Stimulated activated CD4-positive, alpha-beta T cell treated with anti-CD3 and anti-CD28 coated beads, Interleukin-15, amount 100 ng/mL, for 1 hour (primary cell): ENCODE data around the gene ARHGAP33.

Source experiments
- DNase-seq, 2 donors: peaks; one replicate each; pipeline ENCODE4 v3.0.0-alpha.2; 2020; ENCODE audit warnings: low read depth in 1 of 2, low spot score in 1 of 2

Gene ARHGAP33

DNA sequence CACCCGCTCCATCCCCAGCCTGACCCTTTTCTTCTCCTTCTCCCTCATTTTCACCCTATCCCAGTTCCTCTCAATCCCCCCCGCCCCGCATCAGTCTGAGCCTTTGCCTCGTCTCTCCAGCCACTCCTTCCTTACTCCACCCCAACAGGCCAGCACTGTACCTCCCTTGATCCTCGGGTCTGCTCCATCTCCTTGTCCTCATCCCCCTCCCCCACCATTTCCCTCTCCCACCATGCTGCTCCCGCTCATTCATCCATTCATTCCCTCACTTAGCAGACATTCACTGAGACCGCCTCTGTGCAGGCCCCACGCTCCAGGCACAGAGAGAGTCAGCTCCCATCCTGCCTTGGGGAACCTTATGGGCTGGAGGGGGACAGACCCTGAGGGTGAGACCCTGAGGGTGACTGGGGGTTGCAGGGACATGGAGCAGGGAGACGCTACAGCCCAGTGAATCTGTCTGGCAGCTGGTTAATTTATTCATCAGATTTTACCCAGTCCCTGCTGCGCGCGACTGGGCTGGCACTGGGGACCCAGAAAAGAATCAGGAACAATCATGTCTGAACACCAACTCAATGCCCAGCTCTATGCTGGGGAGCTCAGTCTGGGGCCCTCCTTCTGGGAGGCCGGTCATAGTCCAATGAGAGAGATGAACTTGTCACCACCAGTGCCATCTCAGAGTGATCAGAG lies 881 bp downstream of the ARHGAP33 start:
- no peak for DNase-seq

DNA sequence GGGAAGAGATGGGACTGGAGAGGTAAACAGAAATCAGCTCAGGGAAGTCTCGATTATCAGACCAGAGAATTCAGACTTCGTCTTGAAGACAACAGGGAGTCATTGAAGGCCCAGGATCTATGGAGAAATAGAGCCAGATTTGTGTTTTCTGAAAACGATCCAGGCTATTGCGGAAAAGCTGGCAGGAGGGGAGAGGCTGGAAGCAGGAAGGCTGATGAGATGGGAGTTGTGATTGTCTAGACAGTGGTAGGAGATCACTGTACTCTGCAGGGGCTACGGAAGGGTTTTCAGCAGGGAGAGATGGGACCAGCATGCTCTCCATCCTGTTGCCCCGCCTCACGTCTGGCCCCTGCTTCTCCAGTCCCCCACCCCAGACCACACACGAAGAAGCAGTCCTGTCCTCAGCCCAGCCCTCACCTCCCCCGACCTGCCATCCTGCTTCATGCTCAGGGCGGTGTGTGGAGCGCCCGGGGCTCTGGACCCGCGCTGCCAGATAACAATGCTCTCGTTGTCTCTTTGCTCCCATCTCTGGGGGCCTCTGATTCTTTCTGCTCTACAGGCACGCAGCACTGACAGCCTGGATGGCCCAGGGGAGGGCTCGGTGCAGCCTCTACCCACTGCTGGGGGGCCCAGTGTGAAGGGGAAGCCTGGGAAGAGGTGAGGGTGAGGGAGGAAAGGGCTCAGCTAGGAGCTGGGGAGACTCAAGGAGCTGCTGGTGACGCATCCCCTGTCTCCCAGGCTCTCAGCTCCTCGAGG lies 1.9 kb downstream of the ARHGAP33 start:
- no peak for DNase-seq

DNA sequence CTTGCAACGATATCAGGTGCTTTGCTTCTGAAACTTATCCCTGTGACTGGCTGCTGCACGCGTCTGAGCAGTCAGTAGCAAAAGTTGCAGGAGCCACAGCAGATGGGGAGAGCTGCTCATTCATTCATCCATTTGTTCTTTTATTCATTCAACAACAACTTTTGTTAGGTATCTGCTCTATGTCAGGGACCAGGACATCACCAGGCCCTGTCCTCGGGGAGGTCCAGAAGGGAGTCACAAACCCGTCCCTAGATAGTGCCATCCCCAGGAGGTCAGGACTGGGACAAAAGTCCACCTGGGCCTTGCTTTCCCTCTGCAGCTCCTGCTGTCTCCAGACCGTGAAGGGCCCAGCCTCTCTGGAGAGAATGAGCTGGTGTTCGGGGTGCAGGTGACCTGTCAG lies 2.6 kb downstream of the ARHGAP33 start:
- no peak for DNase-seq

DNA sequence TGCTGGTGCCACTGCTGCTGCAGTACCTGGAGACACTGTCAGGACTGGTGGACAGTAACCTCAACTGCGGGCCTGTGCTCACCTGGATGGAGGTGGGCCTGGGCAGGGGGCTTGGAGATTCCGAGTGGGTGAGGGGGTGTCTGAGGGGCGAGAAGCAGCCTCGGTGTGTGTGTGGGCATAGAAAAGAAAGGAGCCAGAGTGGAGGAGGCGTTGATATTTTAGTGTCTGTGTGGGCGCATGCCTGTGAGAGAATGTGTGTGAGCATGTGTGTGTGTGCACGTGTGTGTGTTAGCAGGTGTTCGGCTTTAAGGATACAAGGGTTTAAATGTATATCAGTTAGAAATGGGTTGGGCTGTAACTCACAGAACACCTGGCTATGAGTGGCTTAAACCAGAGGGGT lies 3.7 kb downstream of the ARHGAP33 start:
- no peak for DNase-seq

DNA sequence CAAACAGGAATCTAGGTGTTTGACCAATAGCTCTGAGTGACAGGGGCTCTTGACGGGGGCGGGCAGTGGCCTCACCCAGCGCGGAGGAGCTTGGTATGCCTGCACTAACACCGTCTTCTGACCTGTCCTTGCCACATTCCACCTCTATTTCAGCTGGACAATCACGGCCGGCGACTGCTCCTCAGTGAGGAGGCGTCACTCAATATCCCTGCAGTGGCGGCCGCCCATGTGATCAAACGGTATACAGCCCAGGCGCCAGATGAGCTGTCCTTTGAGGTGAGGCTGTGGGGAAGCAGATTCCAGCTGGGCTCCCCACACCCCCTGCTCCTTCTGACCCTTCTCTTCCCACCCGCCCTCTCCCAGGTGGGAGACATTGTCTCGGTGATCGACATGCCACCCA lies 4.7 kb downstream of the ARHGAP33 start:
- DNase-seq = no peak

DNA sequence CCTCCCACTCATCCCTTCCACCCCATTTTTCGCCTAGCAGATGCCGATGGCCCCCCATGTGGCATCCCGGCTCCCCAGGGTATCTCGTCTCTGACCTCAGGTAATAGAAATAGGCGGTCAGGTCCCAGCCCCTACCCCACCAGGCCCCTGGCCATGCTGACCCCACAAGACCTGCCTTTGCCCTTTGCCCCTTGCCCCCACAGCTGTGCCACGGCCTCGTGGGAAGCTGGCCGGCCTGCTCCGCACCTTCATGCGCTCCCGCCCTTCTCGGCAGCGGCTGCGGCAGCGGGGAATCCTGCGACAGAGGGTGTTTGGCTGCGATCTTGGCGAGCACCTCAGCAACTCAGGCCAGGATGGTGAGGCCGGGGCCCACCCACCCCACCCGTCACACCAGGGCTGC lies 5.4 kb downstream of the ARHGAP33 start:
- DNase-seq = no peak

DNA sequence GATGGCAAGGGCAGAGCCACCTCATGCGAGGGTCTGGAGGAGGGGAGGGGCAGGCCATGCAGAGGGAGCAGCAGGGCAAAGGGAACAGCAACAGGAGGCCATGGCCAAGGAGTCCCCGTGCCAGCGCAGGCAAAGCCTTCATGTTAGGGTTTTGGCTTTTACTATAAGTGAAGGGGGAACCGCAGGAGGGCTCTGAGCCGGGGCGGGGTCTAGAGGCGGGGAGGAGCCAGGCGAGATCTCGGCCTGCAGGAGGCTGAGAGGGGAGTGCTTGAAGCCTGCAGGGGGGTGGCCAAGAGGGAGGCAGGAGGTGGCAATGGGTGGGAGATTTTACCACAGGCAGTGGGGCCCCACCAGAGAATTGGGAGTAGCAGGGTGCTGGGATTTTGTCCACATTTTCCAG lies 6.3 kb downstream of the ARHGAP33 start:
- no peak for DNase-seq

DNA sequence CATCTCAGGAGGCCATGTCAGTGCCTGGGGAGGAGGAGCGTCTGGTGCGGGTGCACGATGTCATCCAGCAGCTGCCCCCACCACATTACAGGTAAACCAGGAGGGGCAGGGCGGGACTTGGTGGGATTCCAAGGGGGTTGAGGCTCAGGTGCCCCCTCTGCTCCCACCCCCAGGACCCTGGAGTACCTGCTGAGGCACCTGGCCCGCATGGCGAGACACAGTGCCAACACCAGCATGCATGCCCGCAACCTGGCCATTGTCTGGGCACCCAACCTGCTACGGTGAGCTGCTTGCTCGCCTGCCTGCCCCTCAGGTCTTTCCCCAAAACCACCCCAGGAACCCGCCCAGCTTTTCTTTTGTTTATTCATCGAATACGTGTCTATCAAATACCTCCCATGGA lies 7.2 kb downstream of the ARHGAP33 start:
- no peak for DNase-seq

DNA sequence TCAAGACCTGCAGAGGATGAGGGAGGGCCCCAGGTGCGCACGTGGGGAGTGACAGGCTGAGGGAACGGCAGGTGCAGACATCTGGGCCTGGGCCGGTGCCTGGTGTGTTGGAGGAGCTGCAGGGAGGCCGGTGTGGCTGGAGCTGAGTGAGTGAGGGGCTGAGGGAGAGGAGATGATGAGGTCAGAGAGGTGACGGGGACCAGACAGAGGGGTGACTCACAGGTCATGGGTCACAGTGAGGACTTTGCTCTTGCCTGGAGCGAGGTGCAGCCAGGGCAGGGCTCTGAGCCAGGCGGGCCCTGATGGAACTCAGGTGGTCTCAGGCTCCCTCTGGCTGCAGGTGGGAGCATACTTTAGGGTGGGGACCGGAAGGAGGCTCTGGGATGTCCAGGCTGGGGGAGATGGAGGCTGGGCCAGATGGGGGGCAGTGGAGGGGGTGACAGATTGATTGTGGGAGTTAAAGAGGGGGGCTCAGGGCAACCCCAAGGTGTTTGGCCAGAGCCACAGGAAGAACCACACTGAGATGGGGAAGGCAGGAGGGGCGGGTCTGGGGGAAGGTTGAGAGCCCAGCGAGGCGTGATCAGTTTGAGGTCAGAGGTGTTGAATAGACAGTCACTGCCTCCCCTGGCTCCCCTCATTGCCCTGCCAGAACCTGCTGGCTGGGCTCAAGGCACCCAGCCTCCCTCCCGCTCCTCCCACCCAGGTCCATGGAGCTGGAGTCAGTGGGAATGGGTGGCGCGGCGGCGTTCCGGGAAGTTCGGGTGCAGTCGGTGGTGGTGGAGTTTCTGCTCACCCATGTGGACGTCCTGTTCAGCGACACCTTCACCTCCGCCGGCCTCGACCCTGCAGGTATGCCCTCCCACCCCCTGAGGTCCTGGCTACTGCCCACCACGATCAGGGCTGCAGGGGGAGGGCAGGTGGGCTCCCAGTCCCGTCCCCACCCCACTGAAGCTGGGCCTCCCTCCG lies 8.4 kb downstream of the ARHGAP33 start:
- no peak for DNase-seq

DNA sequence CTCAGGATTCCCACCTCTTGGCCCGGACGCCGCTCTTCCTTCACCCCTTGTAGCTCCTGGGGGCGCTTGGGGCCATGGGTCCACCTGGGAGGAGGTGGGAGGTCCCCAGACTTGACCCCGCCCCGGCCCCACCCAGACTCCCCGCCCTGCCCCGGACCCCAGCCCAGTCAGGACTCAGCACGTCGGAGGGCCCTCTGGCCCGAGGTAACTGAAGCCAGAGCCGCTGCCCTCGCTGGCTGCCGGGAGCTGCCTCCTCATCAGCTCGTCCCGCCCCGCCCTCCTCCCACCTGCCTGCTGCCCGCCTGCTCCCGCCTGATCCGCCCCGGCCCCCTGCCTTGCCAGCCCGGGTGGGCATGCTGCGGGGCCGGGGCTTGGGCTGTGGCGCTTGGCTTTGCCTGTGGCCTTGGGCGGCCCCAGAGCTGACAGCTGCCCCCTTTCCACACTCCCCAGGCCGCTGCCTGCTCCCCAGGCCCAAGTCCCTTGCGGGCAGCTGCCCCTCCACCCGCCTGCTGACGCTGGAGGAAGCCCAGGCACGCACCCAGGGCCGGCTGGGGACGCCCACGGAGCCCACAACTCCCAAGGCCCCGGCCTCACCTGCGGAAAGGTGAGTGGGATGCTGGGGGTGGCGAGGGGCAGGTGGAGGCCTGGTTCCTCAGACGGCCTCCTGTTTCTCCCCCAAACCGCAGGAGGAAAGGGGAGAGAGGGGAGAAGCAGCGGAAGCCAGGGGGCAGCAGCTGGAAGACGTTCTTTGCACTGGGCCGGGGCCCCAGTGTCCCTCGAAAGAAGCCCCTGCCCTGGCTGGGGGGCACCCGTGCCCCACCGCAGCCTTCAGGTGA lies 9.4 kb downstream of the ARHGAP33 start:
- DNase-seq = no peak

DNA sequence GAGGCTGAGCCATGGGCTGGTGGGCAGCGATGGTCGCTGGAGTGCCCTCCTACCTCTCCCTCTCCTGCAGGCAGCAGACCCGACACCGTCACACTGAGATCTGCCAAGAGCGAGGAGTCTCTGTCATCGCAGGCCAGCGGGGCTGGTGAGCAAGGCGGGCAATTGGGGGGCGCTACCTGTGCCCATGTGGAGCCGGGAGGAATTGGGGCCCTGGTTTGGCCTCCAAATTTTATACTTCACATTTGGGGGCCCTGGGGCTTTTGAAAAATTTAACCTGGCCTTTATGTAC lies 9.9 kb downstream of the ARHGAP33 start:
- DNase-seq = no peak

DNA sequence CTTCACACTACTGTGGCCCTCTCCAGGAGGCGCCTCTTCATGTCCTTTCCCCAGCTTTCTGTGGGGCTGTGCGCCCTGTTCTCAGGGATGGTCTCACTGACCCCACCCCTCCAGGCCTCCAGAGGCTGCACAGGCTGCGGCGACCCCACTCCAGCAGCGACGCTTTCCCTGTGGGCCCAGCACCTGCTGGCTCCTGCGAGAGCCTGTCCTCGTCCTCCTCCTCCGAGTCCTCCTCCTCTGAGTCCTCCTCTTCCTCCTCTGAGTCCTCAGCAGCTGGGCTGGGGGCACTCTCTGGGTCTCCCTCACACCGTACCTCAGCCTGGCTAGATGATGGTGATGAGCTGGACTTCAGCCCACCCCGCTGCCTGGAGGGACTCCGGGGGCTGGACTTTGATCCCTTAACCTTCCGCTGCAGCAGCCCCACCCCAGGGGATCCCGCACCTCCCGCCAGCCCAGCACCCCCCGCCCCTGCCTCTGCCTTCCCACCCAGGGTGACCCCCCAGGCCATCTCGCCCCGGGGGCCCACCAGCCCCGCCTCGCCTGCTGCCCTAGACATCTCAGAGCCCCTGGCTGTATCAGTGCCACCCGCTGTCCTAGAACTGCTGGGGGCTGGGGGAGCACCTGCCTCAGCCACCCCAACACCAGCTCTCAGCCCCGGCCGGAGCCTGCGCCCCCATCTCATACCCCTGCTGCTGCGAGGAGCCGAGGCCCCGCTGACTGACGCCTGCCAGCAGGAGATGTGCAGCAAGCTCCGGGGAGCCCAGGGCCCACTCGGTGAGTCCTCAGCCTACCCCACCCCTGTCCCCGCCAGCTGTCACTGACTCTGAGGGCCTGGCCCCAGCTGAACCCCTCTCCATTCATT lies 11.2 kb downstream of the ARHGAP33 start:
- no peak for DNase-seq

DNA sequence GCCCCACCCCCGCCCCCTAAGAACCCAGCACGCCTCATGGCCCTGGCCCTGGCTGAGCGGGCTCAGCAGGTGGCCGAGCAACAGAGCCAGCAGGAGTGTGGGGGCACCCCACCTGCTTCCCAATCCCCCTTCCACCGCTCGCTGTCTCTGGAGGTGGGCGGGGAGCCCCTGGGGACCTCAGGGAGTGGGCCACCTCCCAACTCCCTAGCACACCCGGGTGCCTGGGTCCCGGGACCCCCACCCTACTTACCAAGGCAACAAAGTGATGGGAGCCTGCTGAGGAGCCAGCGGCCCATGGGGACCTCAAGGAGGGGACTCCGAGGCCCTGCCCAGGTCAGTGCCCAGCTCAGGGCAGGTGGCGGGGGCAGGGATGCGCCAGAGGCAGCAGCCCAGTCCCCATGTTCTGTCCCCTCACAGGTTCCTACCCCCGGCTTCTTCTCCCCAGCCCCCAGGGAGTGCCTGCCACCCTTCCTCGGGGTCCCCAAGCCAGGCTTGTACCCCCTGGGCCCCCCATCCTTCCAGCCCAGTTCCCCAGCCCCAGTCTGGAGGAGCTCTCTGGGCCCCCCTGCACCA lies 11.9 kb downstream of the ARHGAP33 start:
- no peak for DNase-seq

DNA sequence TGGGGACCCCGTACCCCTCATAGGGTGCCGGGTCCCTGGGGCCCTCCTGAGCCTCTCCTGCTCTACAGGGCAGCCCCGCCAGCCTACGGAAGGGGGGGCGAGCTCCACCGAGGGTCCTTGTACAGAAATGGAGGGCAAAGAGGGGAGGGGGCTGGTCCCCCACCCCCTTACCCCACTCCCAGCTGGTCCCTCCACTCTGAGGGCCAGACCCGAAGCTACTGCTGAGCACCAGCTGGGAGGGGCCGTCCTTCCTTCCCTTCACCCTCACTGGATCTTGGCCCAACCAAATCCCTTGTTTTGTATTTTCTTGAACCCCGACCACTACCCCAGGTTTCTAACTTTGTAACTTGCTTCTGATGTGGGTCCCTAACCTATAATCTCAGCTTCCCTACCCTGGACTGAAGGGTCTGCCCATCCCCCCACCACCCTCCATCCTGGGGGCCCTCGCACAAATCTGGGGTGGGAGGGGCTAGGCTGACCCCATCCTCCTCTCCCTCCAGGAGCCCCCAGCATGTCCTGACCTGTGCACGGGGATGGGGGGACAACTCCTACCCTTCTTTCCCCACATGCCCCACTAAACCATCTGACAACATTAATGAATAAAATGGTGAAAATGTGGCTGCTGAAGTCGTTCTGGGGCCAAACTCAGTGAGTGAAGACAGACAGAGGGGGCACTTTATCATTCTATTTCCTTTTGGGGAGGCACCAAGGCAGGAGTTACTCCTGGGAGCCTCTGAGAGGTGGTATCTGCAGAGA lies 13.0 kb downstream of the ARHGAP33 start:
- DNase-seq = no peak

DNA sequence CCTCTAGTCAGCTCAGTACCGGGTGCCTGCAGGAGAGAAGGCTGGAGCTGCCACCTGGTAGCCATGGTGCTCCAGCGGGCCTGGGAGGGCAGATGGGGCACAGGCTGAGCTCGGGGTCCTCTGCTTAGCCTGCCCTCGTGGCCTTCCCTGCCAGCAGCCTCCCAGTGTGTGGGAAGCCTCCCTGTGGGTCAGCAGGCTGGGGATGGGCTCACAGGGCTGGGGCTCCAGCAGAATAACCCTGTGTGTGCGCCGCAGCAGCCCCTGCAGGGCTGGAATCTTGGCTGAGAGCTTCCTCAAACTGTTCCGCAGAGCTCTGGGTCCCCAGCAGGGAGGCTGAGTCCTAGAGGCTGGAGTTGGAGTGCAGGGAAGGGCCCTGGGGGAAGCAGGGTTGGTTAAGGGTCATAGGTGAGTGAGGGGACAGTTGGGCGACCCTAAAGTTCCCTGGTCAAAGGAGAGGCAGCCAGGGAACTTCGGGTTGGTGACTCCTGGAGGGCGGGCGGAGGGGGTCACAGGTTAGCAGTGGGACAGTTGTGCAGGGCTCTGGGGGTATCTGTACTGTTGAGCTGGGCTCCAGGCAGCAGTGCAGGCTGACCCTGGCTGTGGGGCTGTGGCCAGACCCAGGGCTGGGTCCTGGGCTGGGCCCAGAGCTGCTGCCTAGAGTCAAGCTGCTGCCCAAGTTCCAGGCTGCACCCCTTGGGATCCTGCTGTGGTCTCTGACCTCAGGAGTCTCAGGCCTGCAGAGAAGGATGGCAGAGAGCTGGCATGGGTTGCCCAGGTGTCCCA lies 14.0 kb downstream of the ARHGAP33 start:
- no peak for DNase-seq

DNA sequence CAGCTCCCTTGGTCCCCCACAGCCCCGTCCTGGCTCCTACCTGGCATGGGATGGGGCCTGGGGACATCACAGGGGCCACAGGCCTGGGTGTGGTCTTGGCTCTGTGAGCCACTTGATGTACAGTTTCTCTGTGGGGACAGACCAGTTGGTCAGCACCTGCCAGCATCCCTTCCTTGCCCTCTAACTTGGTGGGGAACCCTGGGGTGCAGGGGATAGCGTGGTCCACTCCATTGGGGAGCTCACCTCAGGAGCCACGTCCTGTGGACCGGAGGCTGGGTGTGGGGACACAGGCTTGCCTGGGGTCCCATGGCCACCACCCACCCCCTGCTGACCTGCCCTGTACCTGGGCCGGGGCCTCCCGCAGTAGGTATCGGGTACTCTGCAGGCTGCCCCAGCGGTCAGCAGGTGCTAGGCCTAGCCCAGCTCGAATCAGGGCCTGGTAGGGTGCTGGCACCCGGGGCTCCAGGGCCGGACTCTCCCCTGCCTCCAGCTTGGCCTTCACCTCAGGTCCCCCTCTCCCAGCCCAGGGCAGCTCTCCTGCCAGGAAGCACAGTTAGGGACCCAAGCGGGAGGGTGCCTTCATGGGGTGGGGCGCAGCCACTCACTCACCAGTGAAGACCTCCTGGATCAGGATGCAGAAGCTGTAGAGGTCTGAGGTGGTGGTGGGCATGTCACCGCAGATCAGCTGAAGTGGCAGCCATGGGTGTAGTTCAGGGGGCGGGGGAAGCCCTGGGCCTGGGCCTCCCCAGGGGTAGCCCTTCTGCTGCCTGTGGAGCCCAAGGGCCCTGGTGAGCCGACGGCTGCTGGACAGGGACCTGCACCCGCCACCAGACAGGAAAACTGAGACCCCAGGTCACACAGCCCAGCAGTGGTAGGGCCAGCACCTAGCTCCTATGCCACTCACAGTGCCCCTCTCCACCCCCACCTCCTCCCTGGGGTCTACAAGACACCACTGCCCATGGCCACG lies 14.9 kb downstream of the ARHGAP33 start:
- DNase-seq = no peak
